Uterus (tissue), 2 donors: Measurements from ENCODE around the gene DCTN4.

Experiments used
- CTCF ChIP-seq, 4 experiments: fragments of 200-600 bp in 2 of 4; fragments of 450-650 bp in 2 of 4; sonication (generic) in 2 of 4; IDR thresholded peaks; one replicate each; pipeline ENCODE4 v1.5.1; 2016 to 2019; ENCODE audit warnings: antibody characterized with exemption in 4 of 4, mild to moderate bottlenecking in 2 of 4, moderate library complexity in 1 of 4
- POLR2A ChIP-seq, 2 donors: fragments of 450-650 bp; IDR thresholded peaks; one replicate each; pipeline ENCODE4 v1.6.1; 2016; ENCODE audit warnings: antibody characterized with exemption in 2 of 2, mild to moderate bottlenecking in 1 of 2, moderate library complexity in 1 of 2

- TF ChIP-seq CTCF (IDR thresholded peaks at IDR 0.05) (no peak), POLR2A (IDR thresholded peaks at IDR 0.05) (no peak)
These were observed 7.4 kb upstream of the DCTN4 start for GRCh38 chr5:150766251-150766650.
